K562 (cell line): ENCODE results near the gene PYM1. TPM values are rescaled to one million over a fixed set of nuclear protein-coding genes. Genes with fewer than 3 reads are reported as not detected.

Experiments used
- CSDE1 ChIP-seq, 2 experiments: fragments of 450-650 bp; IDR thresholded peaks; 2 replicates each; pipeline ENCODE4 v1.6.1; 2016; ENCODE audit warnings: mild to moderate bottlenecking in 1 of 2
- CTBP1 ChIP-seq: fragments of 450-650 bp; IDR thresholded peaks from 2 replicates; pipeline ENCODE4 v1.6.1; 2016; ENCODE audit warnings: borderline replicate concordance
- MAZ ChIP-seq, 2 experiments: fragments of 450-650 bp in 1 of 2; sonication (generic) in 1 of 2; formaldehyde crosslinking; IDR thresholded peaks in 1 of 2; conservative IDR thresholded peaks in 1 of 2; 2 replicates each; pipeline versions ENCODE4 v1.4.0 to v1.5.0; 2020; ENCODE audit warnings: mild to moderate bottlenecking in 1 of 2, missing genetic modification reagents in 1 of 2
- NCOA6 ChIP-seq: fragments of 450-650 bp; IDR thresholded peaks from 2 replicates; pipeline ENCODE4 v1.6.1; 2017; ENCODE audit warnings: mild to moderate bottlenecking
- NELFE ChIP-seq: IDR thresholded peaks from 2 replicates; pipeline ENCODE4 v1.6.1; 2011; ENCODE audit warnings: mild to moderate bottlenecking; ENCODE audit not compliant: insufficient read depth, insufficient read length
- PHF8 ChIP-seq: fragments of 200-600 bp; sonication (generic); IDR thresholded peaks from 2 replicates; pipeline ENCODE4 v1.6.1; 2012; ENCODE audit warnings: mixed run types, mild to moderate bottlenecking, inconsistent platforms, low read length, moderate library complexity, borderline replicate concordance
- RAD21 ChIP-seq, 2 experiments: fragments of 250-450 bp in 1 of 2; fragments of 450-650 bp in 1 of 2; sonication (Bioruptor Pico) in 1 of 2; formaldehyde crosslinking in 1 of 2; IDR thresholded peaks in 1 of 2; conservative IDR thresholded peaks in 1 of 2; 2 replicates each; pipeline versions ENCODE4 v1.4.0 to v1.8.0; 2020 to 2022; ENCODE audit warnings: mild to moderate bottlenecking in 2 of 2, moderate library complexity in 1 of 2
- SMARCB1 ChIP-seq: IDR thresholded peaks from 2 replicates; pipeline ENCODE4 v1.6.1; 2011; ENCODE audit warnings: improper control_type of control experiment, low read depth; ENCODE audit not compliant: insufficient read length
- SRSF9 ChIP-seq: fragments of 200-400 bp; formaldehyde crosslinking; IDR thresholded peaks from 2 replicates; pipeline ENCODE4 v1.6.1; 2017; ENCODE audit warnings: low read depth, low read length, borderline replicate concordance
- ZBED1 ChIP-seq: IDR thresholded peaks from 2 replicates; pipeline ENCODE4 v1.6.1; 2014
- ZNF212 ChIP-seq: fragments of 450-650 bp; formaldehyde crosslinking; IDR thresholded peaks from 2 replicates; pipeline ENCODE4 v1.4.0; 2020; ENCODE audit warnings: mild to moderate bottlenecking
- ZNF696 ChIP-seq: fragments of 250-450 bp; sonication (Bioruptor Pico); conservative IDR thresholded peaks from 2 replicates; pipeline ENCODE4 v1.4.0; 2020; ENCODE audit warnings: mild to moderate bottlenecking, moderate library complexity
- polyA plus RNA-seq, 8 experiments: library from polyadenylated mRNA; depleted of rRNA in 4 of 8; stranded (reverse) in 5 of 8; unstranded in 3 of 8; fragments of >200 nt; fragmentation: Nextera tagmentation in 2 of 8; fragmentation: Illumina TruSeq in 1 of 8; extraction: Ambion mirVana in 2 of 8; extraction: Trizol in 1 of 8; gene quantifications; 2 replicates each; pipeline versions ENCODE4 v1.2.1 to v1.2.3, GENCODE V29; 2011 to 2014; ENCODE audit warnings: inconsistent platforms in 1 of 8, missing spikeins in 1 of 8
- total RNA-seq, 7 experiments: library from RNA; depleted of rRNA in 6 of 7; stranded (reverse); fragments of >200 nt in 6 of 7; fragmentation: Illumina TruSeq in 2 of 7; extraction: Trizol in 2 of 7; gene quantifications; 2 replicates each; pipeline versions ENCODE4 v1.2.1 to v1.2.3, GENCODE V29; 2011 to 2021; ENCODE audit warnings: low replicate concordance in 1 of 7
- TF ChIP-seq, protein P1 (sequence below): fragments of 250-450 bp; sonication (Bioruptor Pico); IDR thresholded peaks from 2 replicates; pipeline ENCODE4 v1.5.0; 2021
- TF ChIP-seq, protein P2 (sequence below), 2 experiments: fragments of 450-650 bp; formaldehyde crosslinking in 1 of 2; IDR thresholded peaks; 2 replicates each; pipeline versions ENCODE4 v1.4.0 to v1.6.1; 2014 to 2020; ENCODE audit warnings: mild to moderate bottlenecking in 2 of 2, borderline replicate concordance in 1 of 2, low read depth in 1 of 2
- TF ChIP-seq, protein P3 (sequence below): sonication (generic); formaldehyde crosslinking; IDR thresholded peaks from 2 replicates; pipeline ENCODE4 v1.8.0; 2022; ENCODE audit warnings: missing genetic modification reagents, mild to moderate bottlenecking, moderate library complexity, borderline replicate concordance
- TF ChIP-seq, protein P4 (sequence below): IDR thresholded peaks from 2 replicates; pipeline ENCODE4 v1.6.1; 2016; ENCODE audit warnings: missing genetic modification characterization, missing compliant biosample characterization

Gene PYM1
- total and polyA plus RNA-seq, 9 of the 15 experiments (the other 6 are each of a cell fraction or from before 2014, with no cell fraction given): 29.0 to 51.3 (median 34.1) TPM

DNA sequence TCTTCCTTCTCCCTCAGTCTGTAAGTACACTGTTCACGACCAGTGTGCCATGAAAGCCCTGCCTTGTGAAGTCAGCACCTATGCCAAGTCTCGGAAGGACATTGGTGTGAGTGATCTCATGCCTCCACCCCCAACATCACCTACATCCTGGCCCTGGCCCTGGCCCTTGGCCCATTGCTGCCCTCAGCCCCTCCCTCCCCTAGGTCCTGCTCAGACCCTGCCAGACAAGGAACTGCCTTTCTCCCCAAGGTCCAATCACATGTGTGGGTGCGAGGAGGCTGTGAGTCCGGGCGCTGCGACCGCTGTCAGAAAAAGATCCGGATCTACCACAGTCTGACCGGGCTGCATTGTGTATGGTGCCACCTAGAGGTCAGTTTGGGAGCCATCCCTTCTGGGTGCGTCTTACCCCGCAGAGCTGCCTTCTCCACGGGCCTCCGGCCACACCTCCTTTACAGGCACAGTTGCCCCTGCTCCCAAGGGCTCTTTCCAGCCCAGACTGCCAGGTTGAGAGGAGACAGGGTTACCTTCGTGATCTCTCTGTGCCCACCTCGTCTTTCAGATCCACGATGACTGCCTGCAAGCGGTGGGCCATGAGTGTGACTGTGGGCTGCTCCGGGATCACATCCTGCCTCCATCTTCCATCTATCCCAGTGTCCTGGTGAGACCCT lies 12.5 kb upstream of the PYM1 start (continued):
- TF ChIP-seq, protein P1, sequence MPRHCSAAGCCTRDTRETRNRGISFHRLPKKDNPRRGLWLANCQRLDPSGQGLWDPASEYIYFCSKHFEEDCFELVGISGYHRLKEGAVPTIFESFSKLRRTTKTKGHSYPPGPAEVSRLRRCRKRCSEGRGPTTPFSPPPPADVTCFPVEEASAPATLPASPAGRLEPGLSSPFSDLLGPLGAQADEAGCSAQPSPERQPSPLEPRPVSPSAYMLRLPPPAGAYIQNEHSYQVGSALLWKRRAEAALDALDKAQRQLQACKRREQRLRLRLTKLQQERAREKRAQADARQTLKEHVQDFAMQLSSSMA: no peak
- TF ChIP-seq NELFE (no peak), MAZ (CRISPR knock-in tag; conservative IDR thresholded peaks at IDR 0.05 in 1 of 2, IDR thresholded peaks at IDR 0.05 in 1 of 2) (peak in 1 of 2 experiments; percentile 50; a peak in 1 of 4 replicates), CSDE1 (IDR thresholded peaks at IDR 0.05) (no peak), NCOA6 (no peak), ZBED1 (no peak), SMARCB1 (no peak), ZNF696 (CRISPR knock-in tag) (no peak), PHF8 (no peak), CTBP1 (peak; percentile 65; the same call in 1 of the 2 replicates), ZNF212 (no peak), RAD21 (CRISPR knock-in tag; conservative IDR thresholded peaks at IDR 0.05 in 1 of 2, IDR thresholded peaks at IDR 0.05 in 1 of 2) (peak; percentile 75 to 88), SRSF9 (no peak)
- TF ChIP-seq, protein P2, sequence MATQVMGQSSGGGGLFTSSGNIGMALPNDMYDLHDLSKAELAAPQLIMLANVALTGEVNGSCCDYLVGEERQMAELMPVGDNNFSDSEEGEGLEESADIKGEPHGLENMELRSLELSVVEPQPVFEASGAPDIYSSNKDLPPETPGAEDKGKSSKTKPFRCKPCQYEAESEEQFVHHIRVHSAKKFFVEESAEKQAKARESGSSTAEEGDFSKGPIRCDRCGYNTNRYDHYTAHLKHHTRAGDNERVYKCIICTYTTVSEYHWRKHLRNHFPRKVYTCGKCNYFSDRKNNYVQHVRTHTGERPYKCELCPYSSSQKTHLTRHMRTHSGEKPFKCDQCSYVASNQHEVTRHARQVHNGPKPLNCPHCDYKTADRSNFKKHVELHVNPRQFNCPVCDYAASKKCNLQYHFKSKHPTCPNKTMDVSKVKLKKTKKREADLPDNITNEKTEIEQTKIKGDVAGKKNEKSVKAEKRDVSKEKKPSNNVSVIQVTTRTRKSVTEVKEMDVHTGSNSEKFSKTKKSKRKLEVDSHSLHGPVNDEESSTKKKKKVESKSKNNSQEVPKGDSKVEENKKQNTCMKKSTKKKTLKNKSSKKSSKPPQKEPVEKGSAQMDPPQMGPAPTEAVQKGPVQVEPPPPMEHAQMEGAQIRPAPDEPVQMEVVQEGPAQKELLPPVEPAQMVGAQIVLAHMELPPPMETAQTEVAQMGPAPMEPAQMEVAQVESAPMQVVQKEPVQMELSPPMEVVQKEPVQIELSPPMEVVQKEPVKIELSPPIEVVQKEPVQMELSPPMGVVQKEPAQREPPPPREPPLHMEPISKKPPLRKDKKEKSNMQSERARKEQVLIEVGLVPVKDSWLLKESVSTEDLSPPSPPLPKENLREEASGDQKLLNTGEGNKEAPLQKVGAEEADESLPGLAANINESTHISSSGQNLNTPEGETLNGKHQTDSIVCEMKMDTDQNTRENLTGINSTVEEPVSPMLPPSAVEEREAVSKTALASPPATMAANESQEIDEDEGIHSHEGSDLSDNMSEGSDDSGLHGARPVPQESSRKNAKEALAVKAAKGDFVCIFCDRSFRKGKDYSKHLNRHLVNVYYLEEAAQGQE (IDR thresholded peaks at IDR 0.05; ENCODE audit: borderline replicate concordance): peak; percentile 80; the same call in 1 of the 2 replicates
- TF ChIP-seq, protein P2 (CRISPR knock-in tag; IDR thresholded peaks at IDR 0.05; ENCODE audit: low read depth): no peak
- TF ChIP-seq, protein P3, sequence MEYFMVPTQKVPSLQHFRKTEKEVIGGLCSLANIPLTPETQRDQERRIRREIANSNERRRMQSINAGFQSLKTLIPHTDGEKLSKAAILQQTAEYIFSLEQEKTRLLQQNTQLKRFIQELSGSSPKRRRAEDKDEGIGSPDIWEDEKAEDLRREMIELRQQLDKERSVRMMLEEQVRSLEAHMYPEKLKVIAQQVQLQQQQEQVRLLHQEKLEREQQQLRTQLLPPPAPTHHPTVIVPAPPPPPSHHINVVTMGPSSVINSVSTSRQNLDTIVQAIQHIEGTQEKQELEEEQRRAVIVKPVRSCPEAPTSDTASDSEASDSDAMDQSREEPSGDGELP (CRISPR knock-in tag): peak; percentile 71; the same call in 1 of the 2 replicates
- TF ChIP-seq, protein P4, sequence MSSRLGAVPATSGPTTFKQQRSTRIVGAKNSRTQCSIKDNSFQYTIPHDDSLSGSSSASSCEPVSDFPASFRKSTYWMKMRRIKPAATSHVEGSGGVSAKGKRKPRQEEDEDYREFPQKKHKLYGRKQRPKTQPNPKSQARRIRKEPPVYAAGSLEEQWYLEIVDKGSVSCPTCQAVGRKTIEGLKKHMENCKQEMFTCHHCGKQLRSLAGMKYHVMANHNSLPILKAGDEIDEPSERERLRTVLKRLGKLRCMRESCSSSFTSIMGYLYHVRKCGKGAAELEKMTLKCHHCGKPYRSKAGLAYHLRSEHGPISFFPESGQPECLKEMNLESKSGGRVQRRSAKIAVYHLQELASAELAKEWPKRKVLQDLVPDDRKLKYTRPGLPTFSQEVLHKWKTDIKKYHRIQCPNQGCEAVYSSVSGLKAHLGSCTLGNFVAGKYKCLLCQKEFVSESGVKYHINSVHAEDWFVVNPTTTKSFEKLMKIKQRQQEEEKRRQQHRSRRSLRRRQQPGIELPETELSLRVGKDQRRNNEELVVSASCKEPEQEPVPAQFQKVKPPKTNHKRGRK (tag): no peak
